IMR-90 (cell line): ENCODE measurements around the gene A3GALT2. TPM values are rescaled to one million over a fixed set of nuclear protein-coding genes. Genes with fewer than 3 reads are reported as not detected.

Experiments used
- ATAC-seq: fragments of 200-7000 bp; cut with Tn5 transposase; 2 replicates; pipeline ENCODE4 v1.9.1; 2020; ENCODE audit warnings: low read depth, mild to moderate bottlenecking, moderate library complexity
- BruUV-seq: library from RNA; stranded (reverse); fragments of 400-500 nt; replicated peaks from 2 replicates; lab custom pipeline; 2021; lab: Mats Ljungman, UMichigan
- CTCF ChIA-PET: fragments of 300-600 bp; formaldehyde crosslinking; extraction: SDS; loops from one replicate; lab custom pipeline; 2021; ENCODE audit warnings: antibody characterized with exemption; lab: Yijun Ruan, JAX
- POLR2A ChIA-PET: fragments of 300-600 bp; sonication (Branson Sonifier 250); formaldehyde crosslinking; loops from one replicate; lab custom pipeline; 2022; ENCODE audit warnings: antibody characterized with exemption; ENCODE audit not compliant: unreplicated experiment; lab: Charles Lee
- DNase-seq: peaks from one replicate; pipeline ENCODE4 v3.0.0; 2013
- H2AFZ ChIP-seq: replicated peaks from 2 replicates; pipeline ENCODE3; 2013; ENCODE audit warnings: low read length, mild to moderate bottlenecking; ENCODE audit not compliant: poor library complexity
- H2AK5ac ChIP-seq: 2 replicates; pipeline ENCODE4 v1.6.1; 2013; ENCODE audit warnings: low read depth, low read length, inconsistent platforms
- H2AK9ac ChIP-seq: replicated peaks from 2 replicates; pipeline ENCODE3; 2013; ENCODE audit warnings: mild to moderate bottlenecking, low read depth, low read length, moderate library complexity; ENCODE audit not compliant: poor library complexity
- H2BK120ac ChIP-seq: 2 replicates; pipeline ENCODE4 v1.6.1; 2013; ENCODE audit warnings: low read depth, low read length, inconsistent platforms
- H2BK15ac ChIP-seq: 3 replicates; pipeline ENCODE4 v1.6.1; 2013; ENCODE audit warnings: low read depth, low read length, inconsistent platforms
- H2BK20ac ChIP-seq: 2 replicates; pipeline ENCODE4 v1.6.1; 2013; ENCODE audit warnings: low read depth, mild to moderate bottlenecking, inconsistent platforms, low read length, moderate library complexity
- H2BK5ac ChIP-seq: 2 replicates; pipeline ENCODE4 v1.6.1; 2013; ENCODE audit warnings: mild to moderate bottlenecking, low read depth, low read length, inconsistent platforms; ENCODE audit not compliant: poor library complexity, severe bottlenecking
- H3K14ac ChIP-seq: replicated peaks from 2 replicates; pipeline ENCODE4 v1.6.1; 2013; ENCODE audit warnings: low read depth, low read length, inconsistent platforms
- H3K18ac ChIP-seq: 2 replicates; pipeline ENCODE4 v1.6.1; 2013; ENCODE audit warnings: low read depth, low read length, control low read depth
- H3K23ac ChIP-seq: 2 replicates; pipeline ENCODE4 v1.6.1; 2013; ENCODE audit warnings: low read depth, low read length, inconsistent platforms
- H3K27ac ChIP-seq: 2 replicates; pipeline ENCODE4 v1.5.1; 2013; ENCODE audit warnings: mild to moderate bottlenecking, control low read depth, low read length; ENCODE audit not compliant: insufficient read depth
- H3K27me3 ChIP-seq: 2 replicates; pipeline ENCODE4 v1.6.1; 2013; ENCODE audit warnings: low read length; ENCODE audit not compliant: control insufficient read depth, insufficient read depth
- H3K36me3 ChIP-seq: 2 replicates; pipeline ENCODE4 v1.6.1; 2013; ENCODE audit warnings: low read length, mixed read lengths; ENCODE audit not compliant: control insufficient read depth, insufficient read depth
- H3K4ac ChIP-seq: 2 replicates; pipeline ENCODE4 v1.6.1; 2013; ENCODE audit warnings: low read depth, low read length, inconsistent platforms
- H3K4me1 ChIP-seq: 2 replicates; pipeline ENCODE4 v1.6.1; 2013; ENCODE audit warnings: low read length, mixed read lengths; ENCODE audit not compliant: control insufficient read depth, insufficient read depth
- H3K4me2 ChIP-seq: 2 replicates; pipeline ENCODE4 v1.6.1; 2013; ENCODE audit warnings: low read depth, mild to moderate bottlenecking, control low read depth, low read length, moderate library complexity
- H3K4me3 ChIP-seq: 2 replicates; pipeline ENCODE4 v1.5.1; 2013; ENCODE audit warnings: low read depth, mild to moderate bottlenecking, control low read depth, low read length, moderate library complexity; ENCODE audit not compliant: insufficient read depth
- H3K56ac ChIP-seq: 2 replicates; pipeline ENCODE4 v1.6.1; 2013; ENCODE audit warnings: low read length, inconsistent platforms; ENCODE audit not compliant: insufficient read depth; ENCODE audit errors: extremely low read depth
- H3K79me1 ChIP-seq, 2 experiments: 2 replicates each; pipeline ENCODE4 v1.6.1; 2013; ENCODE audit warnings: low read length in 2 of 2, inconsistent platforms in 1 of 2, low read depth in 1 of 2
- H3K9ac ChIP-seq: 2 replicates; pipeline ENCODE4 v1.6.1; 2013; ENCODE audit warnings: low read depth, low read length, control low read depth
- H3K9me1 ChIP-seq: 2 replicates; pipeline ENCODE4 v1.6.1; 2013; ENCODE audit warnings: low read length, inconsistent platforms; ENCODE audit not compliant: insufficient read depth
- H3K9me3 ChIP-seq: 2 replicates; pipeline ENCODE4 v1.6.1; 2013; ENCODE audit warnings: low read length; ENCODE audit not compliant: control insufficient read depth, insufficient read depth
- H4K20me1 ChIP-seq: 2 replicates; pipeline ENCODE4 v1.6.1; 2013; ENCODE audit warnings: low read length, inconsistent platforms; ENCODE audit not compliant: insufficient read depth
- H4K5ac ChIP-seq: 2 replicates; pipeline ENCODE4 v1.6.1; 2013; ENCODE audit warnings: mild to moderate bottlenecking, low read depth, low read length, control low read depth
- H4K8ac ChIP-seq, 2 experiments: 2 replicates each; pipeline ENCODE4 v1.6.1; 2013; ENCODE audit warnings: low read depth in 2 of 2, low read length in 2 of 2, control low read depth in 1 of 2, inconsistent platforms in 1 of 2
- H4K91ac ChIP-seq: 2 replicates; pipeline ENCODE4 v1.6.1; 2013; ENCODE audit warnings: low read depth, low read length, inconsistent platforms; ENCODE audit not compliant: insufficient read depth
- BHLHE40 ChIP-seq: fragments of 150-350 bp; IDR thresholded peaks from 2 replicates; pipeline ENCODE4 v1.6.1; 2016; ENCODE audit warnings: mild to moderate bottlenecking, low read depth, low read length
- CEBPB ChIP-seq: IDR thresholded peaks from 2 replicates; pipeline ENCODE4 v1.6.1; 2012; ENCODE audit warnings: low read depth, low read length, improper control_type of control experiment
- CHD1 ChIP-seq: IDR thresholded peaks from 2 replicates; pipeline ENCODE4 v1.6.1; 2012; ENCODE audit warnings: low read depth, low read length, improper control_type of control experiment
- CTCF ChIP-seq: conservative IDR thresholded peaks from 2 replicates; pipeline ENCODE4 v1.5.1; 2012; ENCODE audit warnings: mild to moderate bottlenecking, low read depth, low read length, improper control_type of control experiment
- ELK1 ChIP-seq: fragments of 150-350 bp; IDR thresholded peaks from 2 replicates; pipeline ENCODE4 v1.6.1; 2016; ENCODE audit warnings: low read depth, mild to moderate bottlenecking, low read length, moderate library complexity, borderline replicate concordance
- FOS ChIP-seq: fragments of 150-350 bp; IDR thresholded peaks from 2 replicates; pipeline ENCODE4 v1.6.1; 2016; ENCODE audit warnings: low read depth, low read length
- MAFK ChIP-seq: IDR thresholded peaks from 2 replicates; pipeline ENCODE4 v1.6.1; 2012; ENCODE audit warnings: low read depth, low read length, improper control_type of control experiment
- MAZ ChIP-seq: IDR thresholded peaks from 2 replicates; pipeline ENCODE4 v1.6.1; 2012; ENCODE audit warnings: low read depth, mild to moderate bottlenecking, low read length, improper control_type of control experiment, moderate library complexity, borderline replicate concordance
- MXI1 ChIP-seq: IDR thresholded peaks from 2 replicates; pipeline ENCODE4 v1.6.1; 2012; ENCODE audit warnings: low read depth, mild to moderate bottlenecking, low read length, moderate library complexity, borderline replicate concordance
- NFE2L2 ChIP-seq: fragments of 150-350 bp; IDR thresholded peaks from 2 replicates; pipeline ENCODE4 v1.6.1; 2016; ENCODE audit warnings: low read depth, mild to moderate bottlenecking, low read length
- POLR2A ChIP-seq: IDR thresholded peaks from 2 replicates; pipeline ENCODE4 v1.6.1; 2012; ENCODE audit warnings: mild to moderate bottlenecking, low read depth, low read length
- RAD21 ChIP-seq: IDR thresholded peaks from 2 replicates; pipeline ENCODE4 v1.6.1; 2012; ENCODE audit warnings: low read length, improper control_type of control experiment
- RCOR1 ChIP-seq: IDR thresholded peaks from 2 replicates; pipeline ENCODE4 v1.6.1; 2012; ENCODE audit warnings: mild to moderate bottlenecking, low read length, improper control_type of control experiment; ENCODE audit not compliant: insufficient replicate concordance
- RFX5 ChIP-seq: IDR thresholded peaks from 2 replicates; pipeline ENCODE4 v1.8.0; 2012; ENCODE audit warnings: low read depth, mild to moderate bottlenecking, low read length, moderate library complexity
- SMC3 ChIP-seq: fragments of 150-350 bp; IDR thresholded peaks from 2 replicates; pipeline ENCODE4 v1.6.1; 2016; ENCODE audit warnings: low read depth, mild to moderate bottlenecking, antibody characterized with exemption, low read length, moderate library complexity
- USF2 ChIP-seq: fragments of 150-350 bp; IDR thresholded peaks from 2 replicates; pipeline ENCODE4 v1.6.1; 2017; ENCODE audit warnings: mild to moderate bottlenecking, antibody characterized with exemption, low read length, low read depth
- WGBS, 2 experiments: methylation state at CpG; one replicate each; pipeline versions ENCODE4 v1.1.5 to v1.1.7; 2013; ENCODE audit warnings: missing lambda C conversion rate in 2 of 2; ENCODE audit not compliant: insufficient read length in 1 of 2; ENCODE audit errors: extremely low coverage in 2 of 2; 5-methylcytosine and 5-hydroxymethylcytosine counted together
- dilution Hi-C: fragments of 300-500 bp; cut with HindIII; formaldehyde crosslinking; loops from one replicate; pipeline ENCODE4 v1.14.3; 2018; ENCODE audit warnings: low sequenced_read_pairs; ENCODE audit not compliant: unreplicated experiment
- in situ Hi-C: fragments of 300-500 bp; cut with MboI; formaldehyde crosslinking; loops from 3 replicates; pipeline ENCODE4 v1.14.3; 2019; ENCODE audit warnings: low sequenced_read_pairs, inconsistent platforms, mixed read lengths
- intact Hi-C: fragments of 100-400 bp; cut with micrococcal nuclease; formaldehyde crosslinking; loops from 2 replicates; pipeline ENCODE4 v1.10.0; 2022
- polyA plus RNA-seq, 3 experiments: library from polyadenylated mRNA; depleted of rRNA; stranded (reverse); fragments of >200 nt; gene quantifications; 2 replicates each; pipeline ENCODE4 v1.2.3, GENCODE V29; 2012; ENCODE audit warnings: low replicate concordance in 1 of 3
- total RNA-seq: library from RNA; depleted of rRNA; stranded (reverse); fragments of >200 nt; gene quantifications from 2 replicates; pipeline ENCODE4 v1.2.3, GENCODE V29; 2012

A3GALT2 gene
- total and polyA plus RNA-seq, 2 of the 4 experiments (the other 2 are of a cell fraction) = not detected

GRCh38 chr1:33311706-33312412 is 9.0 kb downstream of the A3GALT2 start:
- H3K18ac ChIP-seq = no peak overlapping the region
- ChIA-PET POLR2A (no interaction called here), CTCF (no interaction called here)
- H4K20me1 ChIP-seq = no peaks in the 10 kb centered on the region
- no peak overlapping the region for H3K56ac ChIP-seq
- H4K8ac ChIP-seq = no peak overlapping the region
- H3K4me2 ChIP-seq = no peak overlapping the region
- no peak overlapping the region for H3K27ac ChIP-seq
- no peak overlapping the region for H2BK20ac ChIP-seq
- H3K4me1 ChIP-seq = peaks cover 4% of the 10 kb centered on the region
- H3K9me1 ChIP-seq = peaks cover 9% of the 10 kb centered on the region; the same call in 1 of the 2 replicates
- dilution Hi-C loops (no loop called here), intact Hi-C loops (no loop called here), in situ Hi-C loops (no loop called here)
- H3K14ac ChIP-seq = no peak overlapping the region
- H3K9ac ChIP-seq = no peak overlapping the region
- no peak overlapping the region for H2BK15ac ChIP-seq
- H3K4ac ChIP-seq = no peak overlapping the region
- H3K4me3 ChIP-seq = no peak overlapping the region
- no peak for ATAC-seq
- H3K9me3 ChIP-seq = no peaks in the 10 kb centered on the region
- no peaks in the 10 kb centered on the region for H3K79me1 ChIP-seq
- no peak overlapping the region for H3K23ac ChIP-seq
- H2AFZ ChIP-seq = no peak overlapping the region
- DNase-seq = no peak
- H2BK5ac ChIP-seq = no peak overlapping the region
- no peak overlapping the region for H2AK5ac ChIP-seq
- TF ChIP-seq CTCF (no peak), BHLHE40 (no peak), ELK1 (no peak), RFX5 (no peak), RAD21 (no peak), CEBPB (no peak), NFE2L2 (no peak), MAZ (no peak), RCOR1 (no peak), USF2 (no peak), MAFK (no peak), POLR2A (no peak), MXI1 (no peak), FOS (no peak), CHD1 (no peak), SMC3 (no peak)
- H3K36me3 ChIP-seq = no peaks in the 10 kb centered on the region
- no peak overlapping the region for H2BK120ac ChIP-seq
- H4K91ac ChIP-seq = no peak overlapping the region
- no TSS peak for BruUV-seq
- no peak overlapping the region for H2AK9ac ChIP-seq
- H3K27me3 ChIP-seq = no peaks in the 10 kb centered on the region; the same call in 1 of the 2 replicates
- no peak overlapping the region for H4K5ac ChIP-seq
- WGBS, 2 experiments = 60% methylated on average over 1 of the region's 7 CpGs; no CpG with 5 or more reads in 1 of the 2 experiments
